Karpas-422 (cell line): Measurements from ENCODE around the gene ATP5MC3. TPM values are rescaled to one million over a fixed set of nuclear protein-coding genes. Genes with fewer than 3 reads are reported as not detected.

Experiments
- DNase-seq: peaks from one replicate; pipeline ENCODE4 v3.0.0-alpha.2; 2015
- H2AFZ ChIP-seq: fragments of 200-600 bp; sonication (generic); 2 replicates; pipeline ENCODE4 v1.6.1; 2014; ENCODE audit warnings: antibody characterized with exemption, low read length, mixed read lengths
- H3K27ac ChIP-seq: fragments of 200-600 bp; sonication (generic); 2 replicates; pipeline ENCODE4 v1.5.1; 2014; ENCODE audit warnings: mild to moderate bottlenecking, low read length, moderate library complexity
- H3K27me3 ChIP-seq: fragments of 200-600 bp; sonication (generic); 2 replicates; pipeline ENCODE4 v1.6.1; 2014; ENCODE audit warnings: low read length, mixed read lengths
- H3K36me3 ChIP-seq: fragments of 200-600 bp; sonication (generic); 2 replicates; pipeline ENCODE4 v1.6.1; 2014; ENCODE audit warnings: low read length, mixed read lengths; ENCODE audit not compliant: insufficient read depth
- H3K4me1 ChIP-seq: fragments of 200-600 bp; sonication (generic); 2 replicates; pipeline ENCODE4 v1.6.1; 2014; ENCODE audit warnings: mild to moderate bottlenecking, low read length, mixed read lengths
- H3K4me2 ChIP-seq: fragments of 200-600 bp; sonication (generic); 2 replicates; pipeline ENCODE4 v1.6.1; 2014; ENCODE audit warnings: low read length, low read depth, mild to moderate bottlenecking; ENCODE audit not compliant: poor library complexity, severe bottlenecking
- H3K4me3 ChIP-seq: fragments of 200-600 bp; sonication (generic); 2 replicates; pipeline ENCODE4 v1.5.1; 2014; ENCODE audit warnings: mild to moderate bottlenecking, antibody characterized with exemption, low read length, mixed read lengths
- H3K79me2 ChIP-seq: fragments of 200-600 bp; sonication (generic); 2 replicates; pipeline ENCODE4 v1.6.1; 2014; ENCODE audit warnings: mild to moderate bottlenecking, low read length, mixed read lengths
- H3K9ac ChIP-seq: fragments of 200-600 bp; sonication (generic); 2 replicates; pipeline ENCODE4 v1.6.0; 2014; ENCODE audit warnings: low read length
- H3K9me2 ChIP-seq: fragments of 200-600 bp; sonication (generic), shearing (Covaris generic); replicated peaks from 2 replicates; pipeline ENCODE4 v1.6.0; 2014; ENCODE audit warnings: mild to moderate bottlenecking, low read length, moderate library complexity; ENCODE audit not compliant: insufficient read depth
- H3K9me3 ChIP-seq: fragments of 300-700, 200-600 bp; sonication (generic); 2 replicates; pipeline ENCODE4 v1.6.1; 2014; ENCODE audit warnings: low read length, mixed read lengths
- H4K20me1 ChIP-seq: fragments of 200-600 bp; sonication (generic); 2 replicates; pipeline ENCODE4 v1.6.1; 2014; ENCODE audit warnings: mild to moderate bottlenecking, antibody characterized with exemption, low read length, low read depth; ENCODE audit not compliant: insufficient read depth
- small RNA-seq: library from RNA; depleted of rRNA; stranded (forward); fragments of <200 nt; gene quantifications from one replicate; pipeline ENCODE3, GENCODE V24; 2014
- total RNA-seq: library from RNA; depleted of rRNA; stranded (reverse); fragments of >200 nt; shearing (Covaris generic); gene quantifications from 2 replicates; pipeline ENCODE4 v1.2.3, GENCODE V29; 2014; ENCODE audit warnings: low replicate concordance; rRNA removed

Gene ATP5MC3
- total RNA-seq, 1 experiment from 2014 or later = 403 TPM

DNA sequence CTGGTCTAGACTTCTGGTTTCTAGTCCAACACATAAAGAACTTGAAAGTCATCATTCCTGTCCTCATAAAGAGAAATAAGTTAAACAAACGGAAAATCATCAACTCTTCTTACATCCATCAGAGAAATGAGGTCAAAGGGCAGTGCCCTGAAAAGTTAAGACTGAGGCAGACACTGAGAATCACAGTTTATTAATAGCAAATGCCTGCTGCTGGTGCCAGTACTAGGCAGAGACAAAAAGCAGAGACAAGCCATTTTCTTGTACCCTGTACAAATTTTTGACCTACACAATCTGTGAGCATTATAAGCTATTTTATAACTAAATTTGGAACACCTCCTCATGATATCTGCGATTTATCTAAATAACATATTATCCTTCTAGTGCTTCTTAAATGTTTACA, 50.3 kb downstream of the ATP5MC3 start:
- H3K9ac ChIP-seq = no peak overlapping the region
- no peak overlapping the region for H2AFZ ChIP-seq
- no peaks in the 10 kb centered on the region for H3K9me2 ChIP-seq
- peaks cover 56% of the 10 kb centered on the region for H3K36me3 ChIP-seq
- peaks cover 87% of the 10 kb centered on the region for H3K79me2 ChIP-seq
- no peaks in the 10 kb centered on the region for H4K20me1 ChIP-seq
- no peaks in the 10 kb centered on the region for H3K9me3 ChIP-seq
- H3K4me3 ChIP-seq = no peak overlapping the region
- H3K27me3 ChIP-seq = no peaks in the 10 kb centered on the region
- H3K4me1 ChIP-seq = 0 out of 2 replicates have a peak, but pooled peaks cover 2% of the 10 kb centered on the region
- no peak overlapping the region for H3K27ac ChIP-seq
- no peak for DNase-seq
- H3K4me2 ChIP-seq = no peak overlapping the region

DNA sequence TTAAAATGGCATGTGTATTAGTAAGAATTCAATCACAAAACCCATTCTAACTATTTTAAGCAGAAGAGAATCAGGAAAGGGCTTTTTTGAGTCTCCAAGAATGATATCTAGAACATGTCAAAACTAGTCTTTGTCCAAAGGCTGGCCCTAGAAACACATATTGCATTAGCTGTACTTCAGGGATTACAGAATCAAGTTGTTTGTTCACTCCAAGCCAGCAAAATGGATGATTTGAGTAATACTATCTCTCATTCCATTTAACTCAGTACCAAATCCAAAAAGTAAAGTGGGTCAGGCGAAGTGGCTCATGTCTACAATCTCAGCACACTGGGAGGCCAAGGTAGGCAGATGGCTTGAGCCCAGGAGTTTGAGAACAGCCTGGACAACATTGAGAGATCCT, 54.8 kb downstream of the ATP5MC3 start:
- Histone ChIP-seq H3K79me2 (peaks cover 91% of the 10 kb centered on the region), H3K9me2 (no peaks in the 10 kb centered on the region), H3K4me1 (no peaks in the 10 kb centered on the region), H3K9ac (no peak overlapping the region), H3K27me3 (no peaks in the 10 kb centered on the region), H2AFZ (no peak overlapping the region), H3K36me3 (peaks cover 59% of the 10 kb centered on the region), H3K9me3 (no peaks in the 10 kb centered on the region), H4K20me1 (no peaks in the 10 kb centered on the region), H3K4me3 (no peak overlapping the region), H3K27ac (no peak overlapping the region), H3K4me2 (no peak overlapping the region)
- DNase-seq = no peak

Small RNA genes within 50 kb of the gene (small RNA-seq; reads per million reads assigned to genes)
- gene MIR933 = not detected

Other genes with a start within 250 kb of the ATP5MC3 start
- gene CHN1, start 176.3 kb downstream of the ATP5MC3 start, total RNA-seq = 0.07 and 0.37 TPM in 2 replicates
- 27.5 and 83.4 TPM in 2 replicates for gene ATF2, start 13.5 kb downstream of the ATP5MC3 start, total RNA-seq